ENCODE data around the gene MFSD1. TPM values are rescaled to one million over a fixed set of nuclear protein-coding genes. Genes with fewer than 3 reads are reported as not detected.

MFSD1 gene
- total and polyA plus RNA-seq, 2 experiments from 2014 or later = 12.4 to 31.8 TPM

- Histone ChIP-seq H3K36me3 (no peaks in the 10 kb centered on the region), H3K27me3 (no peaks in the 10 kb centered on the region), H3K27ac (no peak overlapping the region), H3K4me1 (ENCODE audit: low read depth) (no peaks in the 10 kb centered on the region), H3K4me3 (no peak overlapping the region), H3K9me3 (ENCODE audit: low read depth) (no peaks in the 10 kb centered on the region)
- TF ChIP-seq, protein P1, sequence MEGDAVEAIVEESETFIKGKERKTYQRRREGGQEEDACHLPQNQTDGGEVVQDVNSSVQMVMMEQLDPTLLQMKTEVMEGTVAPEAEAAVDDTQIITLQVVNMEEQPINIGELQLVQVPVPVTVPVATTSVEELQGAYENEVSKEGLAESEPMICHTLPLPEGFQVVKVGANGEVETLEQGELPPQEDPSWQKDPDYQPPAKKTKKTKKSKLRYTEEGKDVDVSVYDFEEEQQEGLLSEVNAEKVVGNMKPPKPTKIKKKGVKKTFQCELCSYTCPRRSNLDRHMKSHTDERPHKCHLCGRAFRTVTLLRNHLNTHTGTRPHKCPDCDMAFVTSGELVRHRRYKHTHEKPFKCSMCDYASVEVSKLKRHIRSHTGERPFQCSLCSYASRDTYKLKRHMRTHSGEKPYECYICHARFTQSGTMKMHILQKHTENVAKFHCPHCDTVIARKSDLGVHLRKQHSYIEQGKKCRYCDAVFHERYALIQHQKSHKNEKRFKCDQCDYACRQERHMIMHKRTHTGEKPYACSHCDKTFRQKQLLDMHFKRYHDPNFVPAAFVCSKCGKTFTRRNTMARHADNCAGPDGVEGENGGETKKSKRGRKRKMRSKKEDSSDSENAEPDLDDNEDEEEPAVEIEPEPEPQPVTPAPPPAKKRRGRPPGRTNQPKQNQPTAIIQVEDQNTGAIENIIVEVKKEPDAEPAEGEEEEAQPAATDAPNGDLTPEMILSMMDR (IDR thresholded peaks at IDR 0.05; ENCODE audit: low read depth, low read length) = no peak
- no peak for DNase-seq (ENCODE audit: low read depth in 1 of 2, low spot score in 1 of 2)
Observed at GRCh38 chr3:158763421-158763820, 38.4 kb upstream of the MFSD1 start.

GRCh38 chr3:158765518-158766205 lies 36.2 kb upstream of the MFSD1 start:
- TF ChIP-seq, protein P1 (IDR thresholded peaks at IDR 0.05; ENCODE audit: low read depth, low read length) = no peak
- H3K36me3 ChIP-seq = no peaks in the 10 kb centered on the region
- DNase-seq (ENCODE audit: low read depth in 1 of 2, low spot score in 1 of 2) = peak in 1 of 2 donors; percentile 56
- no peak overlapping the region for H3K4me3 ChIP-seq
- H3K27ac ChIP-seq = no peak overlapping the region
- H3K27me3 ChIP-seq = no peaks in the 10 kb centered on the region
- no peaks in the 10 kb centered on the region for H3K4me1 ChIP-seq (ENCODE audit: low read depth)
- no peaks in the 10 kb centered on the region for H3K9me3 ChIP-seq (ENCODE audit: low read depth)

- no peaks in the 10 kb centered on the region for H3K4me1 ChIP-seq (ENCODE audit: low read depth)
- no peaks in the 10 kb centered on the region for H3K36me3 ChIP-seq
- H3K9me3 ChIP-seq (ENCODE audit: low read depth) = no peaks in the 10 kb centered on the region
- no peak overlapping the region for H3K27ac ChIP-seq
- H3K4me3 ChIP-seq = no peak overlapping the region
- H3K27me3 ChIP-seq = no peaks in the 10 kb centered on the region
- TF ChIP-seq, protein P1 (IDR thresholded peaks at IDR 0.05; ENCODE audit: low read depth, low read length) = no peak
- DNase-seq (ENCODE audit: low read depth in 1 of 2, low spot score in 1 of 2) = no peak
Observed at GRCh38 chr3:158766364-158766763, 35.5 kb upstream of the MFSD1 start.

- DNase-seq (ENCODE audit: low read depth in 1 of 2, low spot score in 1 of 2) = peak; percentile 47 to 74
- Histone ChIP-seq H3K4me3 (no peak overlapping the region), H3K27ac (no peak overlapping the region), H3K36me3 (no peaks in the 10 kb centered on the region), H3K9me3 (ENCODE audit: low read depth) (no peaks in the 10 kb centered on the region), H3K4me1 (ENCODE audit: low read depth) (no peaks in the 10 kb centered on the region), H3K27me3 (no peaks in the 10 kb centered on the region)
- TF ChIP-seq, protein P1 (IDR thresholded peaks at IDR 0.05; ENCODE audit: low read depth, low read length) = no peak
Observed at GRCh38 chr3:158768361-158768787, 33.5 kb upstream of the MFSD1 start.

DNA sequence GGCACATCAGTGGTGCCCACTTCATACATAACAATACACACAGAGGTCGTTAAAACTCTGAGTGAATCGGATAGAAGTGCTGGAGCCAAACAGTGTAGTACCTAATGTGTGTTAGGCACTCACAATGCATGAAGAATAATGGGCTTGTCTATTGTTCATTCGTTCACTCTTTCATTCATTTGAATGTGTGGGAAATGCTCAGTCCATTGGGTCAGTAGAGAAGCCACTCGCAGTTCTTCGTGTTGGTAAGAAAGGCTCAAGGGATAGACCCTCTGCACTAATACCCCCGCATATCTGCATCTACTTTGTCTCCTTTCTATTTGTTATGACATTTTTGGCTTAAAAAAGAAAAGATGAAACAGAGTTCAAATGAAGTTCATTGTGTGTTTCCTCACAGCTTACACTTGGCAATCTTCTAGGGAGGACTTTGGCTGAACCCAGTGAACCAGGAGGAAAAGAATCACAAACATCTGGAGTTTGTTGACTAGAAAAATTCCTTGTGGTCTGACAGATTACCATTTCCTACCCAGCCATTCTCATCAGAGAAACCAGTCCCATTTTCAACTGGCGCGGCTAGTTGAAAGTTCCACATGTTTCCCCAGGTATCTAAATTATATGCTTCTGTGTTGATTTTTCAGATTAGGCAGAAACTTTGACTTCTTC lies 32.8 kb upstream of the MFSD1 start:
- Histone ChIP-seq H3K4me3 (no peak overlapping the region), H3K27me3 (no peaks in the 10 kb centered on the region), H3K27ac (no peak overlapping the region), H3K4me1 (ENCODE audit: low read depth) (no peaks in the 10 kb centered on the region), H3K36me3 (no peaks in the 10 kb centered on the region), H3K9me3 (ENCODE audit: low read depth) (no peaks in the 10 kb centered on the region)
- peak in 1 of 2 donors; percentile 97 for DNase-seq (ENCODE audit: low read depth in 1 of 2, low spot score in 1 of 2)
- TF ChIP-seq, protein P1 (IDR thresholded peaks at IDR 0.05; ENCODE audit: low read depth, low read length) = no peak
